ENCODE data around the gene SLC34A3. TPM values are rescaled to one million over a fixed set of nuclear protein-coding genes. Genes with fewer than 3 reads are reported as not detected.
A peak's percentile ranks its signal among the peaks of the same experiment; 100 is the strongest.

SLC34A3 gene
- total RNA-seq, 2 experiments from 2014 or later: not detected

- peak overlapping the region; percentile 65 for H3K4me3 ChIP-seq (ENCODE audit: low read depth, low read length, poor library complexity, severe bottlenecking)
- peaks cover 54% of the 10 kb centered on the region for H3K4me1 ChIP-seq (ENCODE audit: insufficient read depth, low read length, poor library complexity, severe bottlenecking)
- peak overlapping the region; percentile 90 for H3K4me2 ChIP-seq (ENCODE audit: low read length)
- peak; percentile 32 for DNase-seq (ENCODE audit: low spot score)
- H2AFZ ChIP-seq (ENCODE audit: low read length): no peak overlapping the region
- H4K20me1 ChIP-seq (ENCODE audit: insufficient read depth, low read length): no peaks in the 10 kb centered on the region
- TF ChIP-seq EZH2phosphoT487 (IDR thresholded peaks at IDR 0.05; ENCODE audit: borderline replicate concordance, low read depth, low read length): no peak
- TF ChIP-seq CTCF (conservative IDR thresholded peaks at IDR 0.05; ENCODE audit: low read length): no peak
- H3K9me2 ChIP-seq (ENCODE audit: insufficient read depth, low read length): no peaks in the 10 kb centered on the region
- BruUV-seq (replicated peaks): TSS peak; percentile 81
- peaks cover 77% of the 10 kb centered on the region for H3K36me3 ChIP-seq (ENCODE audit: insufficient read depth, low read length)
- intact Hi-C loops (cut with micrococcal nuclease; ENCODE audit: unreplicated experiment): loop anchor here (1.0 to 2.0 kb wide), 3 partner anchors 9 to 68 kb away; partner anchors contain the start of genes TOR4A and TPRN
- POLR2A ChIA-PET: interaction anchor here (0.6 to 1.2 kb wide), 4 partner anchors 9 to 186 kb away, joined by 3 to 9 read pairs (median 3); partner anchors contain the start of genes NELFB and TOR4A
- CTCF ChIA-PET (ENCODE audit: unreplicated experiment): interaction anchor here (0.5 to 0.6 kb wide), 2 partner anchors 30 to 320 kb away, joined by 3 read pairs; no protein-coding TSS in a partner anchor
- peaks cover 18% of the 10 kb centered on the region; the same call in 1 of the 2 replicates for H3K79me2 ChIP-seq (ENCODE audit: insufficient read depth, low read depth, low read length)
- no peaks in the 10 kb centered on the region for H3K9me3 ChIP-seq (ENCODE audit: low read length)
- H3K27ac ChIP-seq (ENCODE audit: low read depth, low read length, poor library complexity, severe bottlenecking): peak overlapping the region; percentile 90
These were observed 38.0 kb downstream of the SLC34A3 start for GRCh38 chr9:137268538-137269201.

GRCh38 chr9:137269231-137269772 is 38.6 kb downstream of the SLC34A3 start:
- Histone ChIP-seq H3K27ac (ENCODE audit: low read depth, low read length, poor library complexity, severe bottlenecking) (peak overlapping the region; percentile 90), H3K9me3 (ENCODE audit: low read length) (no peaks in the 10 kb centered on the region), H3K4me2 (ENCODE audit: low read length) (peak overlapping the region; percentile 90), H3K4me3 (ENCODE audit: low read depth, low read length, poor library complexity, severe bottlenecking) (peak overlapping the region; percentile 65), H2AFZ (ENCODE audit: low read length) (no peak overlapping the region), H3K36me3 (ENCODE audit: insufficient read depth, low read length) (peaks cover 71% of the 10 kb centered on the region), H4K20me1 (ENCODE audit: insufficient read depth, low read length) (no peaks in the 10 kb centered on the region), H3K79me2 (ENCODE audit: insufficient read depth, low read depth, low read length) (peaks cover 18% of the 10 kb centered on the region; the same call in 1 of the 2 replicates), H3K9me2 (ENCODE audit: insufficient read depth, low read length) (no peaks in the 10 kb centered on the region), H3K4me1 (ENCODE audit: insufficient read depth, low read length, poor library complexity, severe bottlenecking) (peaks cover 61% of the 10 kb centered on the region)
- TF ChIP-seq EZH2phosphoT487 (IDR thresholded peaks at IDR 0.05; ENCODE audit: borderline replicate concordance, low read depth, low read length) (no peak), CTCF (conservative IDR thresholded peaks at IDR 0.05; ENCODE audit: low read length) (no peak)
- ChIA-PET CTCF (ENCODE audit: unreplicated experiment) (interaction anchor here (0.5 to 0.6 kb wide), 3 partner anchors 31 to 321 kb away, joined by 3 to 13 read pairs (median 3); no protein-coding TSS in a partner anchor), POLR2A (interaction anchor here (0.6 to 1.2 kb wide), 4 partner anchors 13 to 185 kb away, joined by 3 to 9 read pairs (median 3); partner anchors contain the start of gene NELFB)
- intact Hi-C loops (cut with micrococcal nuclease; ENCODE audit: unreplicated experiment): loop anchor here (2.0 kb wide), 1 partner anchor 33 kb away; no protein-coding TSS in a partner anchor
- peak; percentile 82 for DNase-seq (ENCODE audit: low spot score)
- BruUV-seq (replicated peaks): no TSS peak
